OCI-LY7 (cell line): ENCODE data around the gene KRTAP4-12. TPM values are rescaled to one million over a fixed set of nuclear protein-coding genes. Genes with fewer than 3 reads are reported as not detected.
"Not testable (repeated sequence)": the region's sequence is repeated elsewhere in the genome, so short reads cannot be mapped to it uniquely, and the experiment has no call there.

Experiments used
- BruUV-seq: library from RNA; stranded (reverse); fragments of 400-500 nt; replicated peaks from 2 replicates; lab custom pipeline; 2021; lab: Mats Ljungman, UMichigan
- CTCF ChIA-PET: fragments of 300-600 bp; sonication (Branson Sonifier 250); formaldehyde crosslinking; loops from one replicate; lab custom pipeline; 2022; ENCODE audit warnings: antibody characterized with exemption; ENCODE audit not compliant: unreplicated experiment; lab: Charles Lee
- POLR2A ChIA-PET: fragments of 300-600 bp; sonication (Branson Sonifier 250); formaldehyde crosslinking; loops from one replicate; lab custom pipeline; 2022; ENCODE audit warnings: antibody characterized with exemption; lab: Charles Lee
- DNase-seq: peaks from one replicate; pipeline ENCODE4 v3.0.0-alpha.2; 2015; ENCODE audit warnings: low spot score
- H2AFZ ChIP-seq: fragments of 200-600 bp; sonication (generic), shearing (Covaris generic); 2 replicates; pipeline ENCODE4 v1.6.1; 2014; ENCODE audit warnings: mild to moderate bottlenecking, antibody characterized with exemption, low read length, moderate library complexity
- H3K27ac ChIP-seq: fragments of 200-600 bp; sonication (generic); 2 replicates; pipeline ENCODE4 v1.5.1; 2014; ENCODE audit warnings: mixed run types, low read depth, mild to moderate bottlenecking, moderate library complexity, low read length, inconsistent platforms; ENCODE audit not compliant: poor library complexity, severe bottlenecking
- H3K36me3 ChIP-seq: fragments of 200-600 bp; sonication (generic); 2 replicates; pipeline ENCODE4 v1.6.1; 2014; ENCODE audit warnings: mild to moderate bottlenecking, antibody characterized with exemption, low read length, moderate library complexity, mixed read lengths; ENCODE audit not compliant: insufficient read depth
- H3K4me1 ChIP-seq: fragments of 200-600 bp; sonication (generic); 2 replicates; pipeline ENCODE4 v1.5.1; 2014; ENCODE audit warnings: mild to moderate bottlenecking, low read length; ENCODE audit not compliant: insufficient read depth, poor library complexity, severe bottlenecking
- H3K4me2 ChIP-seq: fragments of 200-600 bp; sonication (generic); 2 replicates; pipeline ENCODE4 v1.6.1; 2014; ENCODE audit warnings: mild to moderate bottlenecking, low read length
- H3K4me3 ChIP-seq: fragments of 200-600 bp; sonication (generic); 2 replicates; pipeline ENCODE4 v1.5.1; 2014; ENCODE audit warnings: mild to moderate bottlenecking, low read depth, low read length; ENCODE audit not compliant: poor library complexity, severe bottlenecking
- H3K79me2 ChIP-seq: fragments of 200-600 bp; sonication (generic); 2 replicates; pipeline ENCODE4 v1.6.1; 2016; ENCODE audit warnings: low read depth, mild to moderate bottlenecking, low read length, moderate library complexity, mixed read lengths; ENCODE audit not compliant: insufficient read depth
- H3K9me2 ChIP-seq: fragments of 200-600 bp; sonication (generic); 2 replicates; pipeline ENCODE4 v1.6.1; 2016; ENCODE audit warnings: mild to moderate bottlenecking, low read length, mixed read lengths; ENCODE audit not compliant: insufficient read depth
- H3K9me3 ChIP-seq: fragments of 200-600 bp; sonication (generic); 2 replicates; pipeline ENCODE4 v1.6.1; 2014; ENCODE audit warnings: mild to moderate bottlenecking, mixed run types, low read length, mixed read lengths
- H4K20me1 ChIP-seq: fragments of 200-600 bp; sonication (generic); 2 replicates; pipeline ENCODE4 v1.6.1; 2014; ENCODE audit warnings: mild to moderate bottlenecking, antibody characterized with exemption, low read length, moderate library complexity, mixed read lengths; ENCODE audit not compliant: insufficient read depth
- CTCF ChIP-seq: fragments of 200-600 bp; sonication (generic); conservative IDR thresholded peaks from 2 replicates; pipeline ENCODE4 v1.5.1; 2014; ENCODE audit warnings: mild to moderate bottlenecking, antibody characterized with exemption, low read length, moderate library complexity, mixed read lengths
- EZH2phosphoT487 ChIP-seq: fragments of 200-600 bp; sonication (generic); IDR thresholded peaks from 2 replicates; pipeline ENCODE4 v1.6.1; 2018; ENCODE audit warnings: low read depth, borderline replicate concordance, mild to moderate bottlenecking, mixed run types, antibody characterized with exemption, low read length, moderate library complexity, mixed read lengths
- intact Hi-C: fragments of 100-400 bp; cut with micrococcal nuclease; formaldehyde crosslinking; loops from one replicate; pipeline ENCODE4 v1.10.0; 2022; ENCODE audit not compliant: unreplicated experiment
- total RNA-seq, 2 experiments: library from RNA; depleted of rRNA in 1 of 2; stranded (reverse); fragments of >200 nt in 1 of 2; shearing (Covaris generic) in 1 of 2; gene quantifications; 2 replicates each; pipeline ENCODE4 v1.2.3, GENCODE V29; 2014 to 2022

The KRTAP4-12 gene
- total RNA-seq, 2 experiments from 2014 or later: not detected

GRCh38 chr17:41103896-41104295, 20.1 kb downstream of the KRTAP4-12 start:
- intact Hi-C loops: no loop called here
- no peaks in the 10 kb centered on the region for H3K36me3 ChIP-seq
- no peaks in the 10 kb centered on the region for H3K4me1 ChIP-seq
- no peaks in the 10 kb centered on the region for H3K9me2 ChIP-seq
- no TSS peak for BruUV-seq
- no peaks in the 10 kb centered on the region for H3K9me3 ChIP-seq
- no peak overlapping the region for H3K4me2 ChIP-seq
- no peak overlapping the region for H2AFZ ChIP-seq
- no peak overlapping the region for H3K4me3 ChIP-seq
- CTCF ChIA-PET: no interaction called here
- no peak for TF ChIP-seq CTCF
- TF ChIP-seq EZH2phosphoT487: no peak
- no peak overlapping the region for H3K27ac ChIP-seq
- DNase-seq: no peak
- no peaks in the 10 kb centered on the region for H4K20me1 ChIP-seq
- H3K79me2 ChIP-seq: no peaks in the 10 kb centered on the region
- POLR2A ChIA-PET: no interaction called here

GRCh38 chr17:41101586-41102259, 22.3 kb downstream of the KRTAP4-12 start, which contains the start of gene KRTAP4-16:
Gene KRTAP4-16, minus strand, starts transcription at chr17:41102209. Its CDS starts 0 bp downstream, at chr17:41102209.
- TF ChIP-seq EZH2phosphoT487: no peak
- no peak for TF ChIP-seq CTCF
- ChIA-PET POLR2A (no interaction called here), CTCF (no interaction called here)
- Histone ChIP-seq H3K79me2 (no peaks in the 10 kb centered on the region), H3K9me2 (no peaks in the 10 kb centered on the region), H3K4me1 (no peaks in the 10 kb centered on the region), H3K9me3 (no peaks in the 10 kb centered on the region), H3K36me3 (no peaks in the 10 kb centered on the region), H3K4me2 (no peak within 1 kb of the TSS), H2AFZ (no peak within 1 kb of the TSS), H3K27ac (no peak within 1 kb of the TSS), H4K20me1 (no peaks in the 10 kb centered on the region), H3K4me3 (no peak within 1 kb of the TSS)
- no peak for DNase-seq
- intact Hi-C loops: no loop called here
- BruUV-seq: no TSS peak

- intact Hi-C loops: not testable (repeated sequence)
Measured at GRCh38 chr17:41099682-41100480, 24.1 kb downstream of the KRTAP4-12 start.

More at GRCh38 chr17:41099682-41100480, 24.1 kb downstream of the KRTAP4-12 start:
- H3K4me1 ChIP-seq, H3K36me3 ChIP-seq, H3K4me2 ChIP-seq, H3K79me2 ChIP-seq, POLR2A ChIA-PET, CTCF ChIA-PET, H3K4me3 ChIP-seq, H3K9me3 ChIP-seq, H4K20me1 ChIP-seq, DNase-seq, H3K27ac ChIP-seq, H3K9me2 ChIP-seq, BruUV-seq, H2AFZ ChIP-seq: not testable (repeated sequence)
